Activated CD4-positive, CD25-positive, alpha-beta regulatory T cell treated with anti-CD3 and anti-CD28 coated beads, Interleukin-2, amount 50 U/mL, for 72 hours (primary cell): Measurements from ENCODE around the gene RITA1.
"Not testable (repeated sequence)": the region's sequence is repeated elsewhere in the genome, so short reads cannot be mapped to it uniquely, and the experiment has no call there.

ENCODE experiments used
- DNase-seq: peaks from one replicate; pipeline ENCODE4 v3.0.0; 2021

RITA1 gene, protein sequence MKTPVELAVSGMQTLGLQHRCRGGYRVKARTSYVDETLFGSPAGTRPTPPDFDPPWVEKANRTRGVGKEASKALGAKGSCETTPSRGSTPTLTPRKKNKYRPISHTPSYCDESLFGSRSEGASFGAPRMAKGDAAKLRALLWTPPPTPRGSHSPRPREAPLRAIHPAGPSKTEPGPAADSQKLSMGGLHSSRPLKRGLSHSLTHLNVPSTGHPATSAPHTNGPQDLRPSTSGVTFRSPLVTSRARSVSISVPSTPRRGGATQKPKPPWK

DNA sequence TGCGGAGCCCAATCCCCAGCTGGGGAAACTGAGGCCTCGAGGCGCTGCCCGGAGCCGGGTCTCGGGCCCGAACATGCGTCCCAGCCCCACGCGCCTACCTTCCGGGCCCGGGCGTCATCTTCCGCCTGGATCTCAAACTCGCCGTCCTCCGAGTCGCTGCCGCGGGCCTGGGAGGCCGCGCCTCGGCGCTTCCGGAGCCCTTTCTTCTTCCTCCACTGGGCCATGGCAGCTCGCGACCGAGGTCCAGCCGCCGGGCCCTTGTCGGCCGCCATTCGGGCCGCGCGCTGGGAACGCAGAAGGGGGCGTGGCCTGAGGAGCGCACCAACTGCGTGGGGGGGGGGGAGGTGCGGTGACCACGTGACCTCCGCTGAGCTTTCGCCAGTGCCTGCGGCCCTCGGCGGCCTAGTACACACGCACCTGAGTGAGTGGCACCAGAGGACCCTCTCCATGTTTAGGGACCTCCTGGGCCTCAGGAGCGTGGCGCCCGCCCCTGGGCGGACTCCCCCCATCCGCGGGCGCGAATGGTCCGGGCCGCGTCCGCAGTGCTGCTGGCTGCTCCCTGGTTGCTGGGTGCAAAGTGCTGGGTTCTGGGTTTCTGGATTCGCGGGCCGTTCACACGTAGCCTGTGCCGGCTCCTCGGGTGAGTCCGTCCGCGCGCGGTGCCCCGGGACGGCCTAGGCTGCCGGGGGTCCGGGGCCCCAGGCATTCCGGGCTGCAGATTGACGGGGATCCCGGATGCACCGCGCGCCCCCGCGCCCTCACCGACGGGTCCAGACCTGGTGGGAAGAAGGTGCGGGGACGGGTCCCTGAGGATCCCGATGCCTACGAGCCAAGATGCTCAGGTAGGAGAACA lies at the start of gene RITA1, which contains the start of gene DDX54:
TSS of gene RITA1 (plus strand) at position 542 of the 853 bp plus-strand sequence. CDS start 1,026 bp downstream, outside the sequence.
TSS of gene DDX54 (minus strand) at position 299 of the 853 bp plus-strand sequence. CDS start at position 272, 27 bp downstream.
- peak; percentile 84 for DNase-seq

- peak; percentile 68 for DNase-seq
Measured at GRCh38 chr12:113136128-113136989, 49.2 kb upstream of the RITA1 start.

- no peak for DNase-seq
Measured at GRCh38 chr12:113136990-113137511, 48.5 kb upstream of the RITA1 start.

DNA sequence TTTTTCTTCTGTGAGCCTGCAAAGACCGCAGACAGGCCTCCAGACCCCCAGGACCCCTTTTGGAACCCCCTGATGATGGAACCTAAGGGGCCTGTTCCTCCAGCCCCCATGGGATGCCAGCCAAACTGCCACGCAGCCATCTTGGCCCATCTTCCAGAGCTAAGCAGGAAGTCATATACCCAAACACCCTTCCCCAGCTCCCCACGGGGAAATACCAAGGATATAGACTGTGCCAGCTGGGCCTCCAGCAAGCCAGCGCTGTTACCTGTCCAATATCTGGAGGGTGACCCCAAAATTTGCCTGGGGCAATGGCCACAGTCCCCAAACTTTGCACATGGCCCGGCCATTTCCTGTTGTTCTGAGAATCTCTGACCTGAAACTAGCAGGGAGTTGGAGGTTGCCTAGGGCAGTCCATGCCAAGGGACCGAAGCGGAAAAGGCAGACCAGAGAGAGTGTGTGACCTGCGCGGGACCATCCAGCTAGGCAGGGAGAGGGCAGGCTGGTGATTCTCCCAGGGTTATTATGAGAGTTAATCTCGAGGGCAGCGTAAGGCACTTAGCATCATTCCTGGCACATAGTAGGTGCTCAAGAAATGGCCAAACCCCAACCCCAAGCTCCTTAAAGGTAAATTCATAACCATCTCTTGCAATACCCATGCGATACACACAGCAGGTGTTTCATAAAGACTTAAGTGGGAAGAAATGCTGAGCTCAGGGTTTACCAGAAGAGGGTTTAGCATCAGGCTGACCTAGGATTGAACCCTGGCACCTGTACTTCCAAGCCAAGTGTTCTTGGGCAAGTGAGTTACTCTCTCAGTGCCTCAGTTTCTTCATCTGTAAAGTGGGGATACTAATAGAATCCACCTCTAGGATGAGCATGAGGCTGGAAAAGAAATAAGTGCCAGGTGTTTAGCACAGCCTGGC lies 47.4 kb upstream of the RITA1 start:
- no peak for DNase-seq

GRCh38 chr12:113138826-113139225 lies 46.7 kb upstream of the RITA1 start:
- DNase-seq, result no peak

DNA sequence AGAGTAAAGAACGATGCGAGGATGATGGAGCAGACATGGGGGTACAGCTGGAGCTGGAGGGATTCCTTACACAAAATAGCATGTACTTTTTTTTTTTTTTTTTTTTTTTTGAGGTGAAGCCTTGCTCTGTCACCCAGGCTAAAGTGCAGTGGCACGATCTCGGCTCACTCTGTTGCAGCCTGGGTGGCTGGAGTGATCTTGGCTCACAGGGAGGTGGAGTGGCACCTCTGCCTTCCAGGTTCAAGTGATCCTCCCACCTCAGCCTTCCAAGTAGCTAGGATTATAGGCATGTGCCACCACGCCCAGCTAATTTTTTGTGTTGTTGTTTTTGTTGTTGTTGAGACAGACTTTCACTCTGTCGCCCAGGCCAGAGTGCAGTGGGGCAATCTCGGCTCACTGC lies 44.8 kb upstream of the RITA1 start:
- no peak for DNase-seq

DNA sequence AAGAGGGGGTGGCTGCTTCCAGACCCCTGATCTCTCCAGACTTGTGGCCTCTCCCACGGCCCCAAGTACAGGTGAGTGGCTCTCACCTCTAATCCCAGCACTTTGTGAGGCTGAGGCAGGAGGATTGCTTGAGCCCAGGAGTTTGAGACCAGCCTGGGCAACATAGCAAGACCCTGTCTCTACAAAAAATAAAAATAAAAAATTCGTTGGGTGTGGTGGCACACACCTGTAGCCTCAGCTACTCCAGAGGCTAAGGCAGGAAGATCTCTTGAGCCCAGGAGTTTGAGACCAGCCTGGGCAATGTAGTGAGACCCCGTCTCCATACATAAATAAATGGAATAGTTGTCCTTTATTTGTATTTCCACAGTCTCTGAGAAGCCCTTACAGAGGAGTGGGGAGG lies 43.8 kb upstream of the RITA1 start:
- DNase-seq, result not testable (repeated sequence)

GRCh38 chr12:113142173-113142885 lies 43.2 kb upstream of the RITA1 start:
- no peak for DNase-seq

GRCh38 chr12:113142886-113143332 lies 42.6 kb upstream of the RITA1 start:
- DNase-seq, result no peak

GRCh38 chr12:113143959-113144358 lies 41.6 kb upstream of the RITA1 start:
- DNase-seq, result no peak

DNA sequence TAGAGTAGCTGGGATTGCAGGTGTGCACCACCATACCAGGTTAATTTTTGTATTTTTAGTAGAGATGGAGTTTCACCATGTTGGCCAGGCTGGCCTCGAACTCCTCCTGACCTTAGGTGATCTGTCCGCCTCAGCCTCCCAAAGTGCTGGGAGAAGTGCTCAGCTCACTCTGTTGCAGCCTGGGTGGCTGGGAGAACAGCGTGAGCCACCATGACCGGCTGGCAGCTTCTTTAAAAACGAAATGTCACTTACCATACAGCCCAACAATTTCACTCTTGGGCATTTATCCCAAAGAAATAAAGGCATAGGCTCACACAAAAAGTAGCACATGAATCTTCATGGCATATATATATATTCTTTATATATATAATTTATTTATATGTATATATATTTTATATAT lies 40.7 kb upstream of the RITA1 start:
- DNase-seq, result no peak

- DNase-seq, result no peak
Measured at GRCh38 chr12:113145720-113146551, 39.6 kb upstream of the RITA1 start.

DNA sequence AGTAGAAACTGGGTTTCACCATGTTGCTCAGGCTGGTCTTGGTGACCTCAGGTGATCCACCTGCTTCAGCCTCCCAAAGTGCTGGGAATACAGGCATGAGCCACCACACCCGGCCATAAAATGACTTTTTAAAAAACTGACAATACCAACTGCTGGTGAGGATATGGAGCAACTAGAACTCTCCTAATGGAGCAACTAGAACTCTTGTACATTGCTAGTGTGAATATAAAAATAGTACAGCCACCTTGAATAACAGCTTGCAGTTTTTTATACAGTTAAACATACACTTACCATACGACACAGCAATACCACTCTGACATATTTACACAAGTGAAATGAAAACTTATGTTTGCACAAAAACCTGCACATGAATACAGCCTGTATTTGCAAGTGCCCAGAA lies 38.5 kb upstream of the RITA1 start:
- DNase-seq, result no peak

DNA sequence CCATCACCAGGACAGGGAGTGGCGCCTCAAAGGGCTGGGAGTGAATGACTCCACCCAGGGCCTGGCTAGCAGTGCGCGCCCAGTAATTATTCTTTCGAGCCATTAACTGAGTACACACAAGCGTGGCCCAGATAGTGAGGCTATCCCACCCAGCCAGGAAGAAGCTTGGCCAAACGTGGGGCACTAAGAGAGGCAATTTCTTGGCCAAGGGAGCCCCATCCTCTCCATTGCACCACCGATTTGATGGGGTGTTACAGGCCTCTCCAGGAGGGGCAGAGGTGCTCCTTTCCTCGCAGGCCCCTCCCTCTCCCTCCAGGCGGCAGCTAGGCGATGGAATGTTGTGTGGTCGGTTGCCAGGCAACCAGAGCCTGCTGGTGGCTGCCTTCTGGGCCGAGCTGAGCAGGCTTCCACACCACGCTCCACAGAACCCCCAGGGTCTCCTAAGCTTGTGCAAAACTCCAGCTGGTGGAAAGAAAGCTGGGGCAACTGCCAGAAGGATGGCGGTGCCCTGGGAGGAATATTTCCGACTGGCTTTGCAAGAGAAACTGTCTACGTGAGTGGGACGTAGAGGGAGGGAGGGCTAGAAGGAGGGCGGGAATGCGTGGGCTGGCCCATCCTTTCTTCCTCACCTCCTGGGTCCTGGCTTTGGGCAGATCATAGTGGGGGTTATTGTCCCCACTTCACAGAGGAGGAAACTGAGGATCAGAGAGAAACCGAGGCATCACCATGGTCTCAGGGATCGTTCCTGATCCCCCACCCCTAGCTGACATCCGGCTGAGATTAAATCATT lies 36.0 kb upstream of the RITA1 start, which contains the start of gene CFAP73:
TSS of gene CFAP73 (plus strand) at position 364 of the 790 bp plus-strand sequence. CDS start at position 498, 134 bp downstream.
- no peak for DNase-seq

DNA sequence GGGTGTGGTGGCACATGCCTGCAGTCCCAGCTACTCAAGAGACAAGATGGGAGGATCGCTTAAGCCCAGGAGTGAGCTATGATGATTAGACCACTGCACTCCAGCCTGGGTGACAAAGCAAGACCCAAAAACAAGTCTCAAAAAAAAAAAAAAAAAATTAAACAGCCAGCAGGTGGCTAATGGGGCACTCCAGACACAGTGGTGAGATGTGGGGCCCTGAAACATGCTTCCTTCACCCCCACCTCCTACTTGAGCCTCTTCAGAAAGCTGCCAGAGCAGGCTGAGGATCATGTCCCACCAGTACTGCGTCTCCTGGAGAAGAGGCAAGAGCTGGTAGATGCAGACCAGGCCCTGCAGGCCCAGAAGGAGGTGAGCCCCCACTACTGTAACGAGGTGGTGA lies 33.9 kb upstream of the RITA1 start:
- no peak for DNase-seq

- no peak for DNase-seq
Measured at GRCh38 chr12:113152196-113152834, 33.2 kb upstream of the RITA1 start.

DNA sequence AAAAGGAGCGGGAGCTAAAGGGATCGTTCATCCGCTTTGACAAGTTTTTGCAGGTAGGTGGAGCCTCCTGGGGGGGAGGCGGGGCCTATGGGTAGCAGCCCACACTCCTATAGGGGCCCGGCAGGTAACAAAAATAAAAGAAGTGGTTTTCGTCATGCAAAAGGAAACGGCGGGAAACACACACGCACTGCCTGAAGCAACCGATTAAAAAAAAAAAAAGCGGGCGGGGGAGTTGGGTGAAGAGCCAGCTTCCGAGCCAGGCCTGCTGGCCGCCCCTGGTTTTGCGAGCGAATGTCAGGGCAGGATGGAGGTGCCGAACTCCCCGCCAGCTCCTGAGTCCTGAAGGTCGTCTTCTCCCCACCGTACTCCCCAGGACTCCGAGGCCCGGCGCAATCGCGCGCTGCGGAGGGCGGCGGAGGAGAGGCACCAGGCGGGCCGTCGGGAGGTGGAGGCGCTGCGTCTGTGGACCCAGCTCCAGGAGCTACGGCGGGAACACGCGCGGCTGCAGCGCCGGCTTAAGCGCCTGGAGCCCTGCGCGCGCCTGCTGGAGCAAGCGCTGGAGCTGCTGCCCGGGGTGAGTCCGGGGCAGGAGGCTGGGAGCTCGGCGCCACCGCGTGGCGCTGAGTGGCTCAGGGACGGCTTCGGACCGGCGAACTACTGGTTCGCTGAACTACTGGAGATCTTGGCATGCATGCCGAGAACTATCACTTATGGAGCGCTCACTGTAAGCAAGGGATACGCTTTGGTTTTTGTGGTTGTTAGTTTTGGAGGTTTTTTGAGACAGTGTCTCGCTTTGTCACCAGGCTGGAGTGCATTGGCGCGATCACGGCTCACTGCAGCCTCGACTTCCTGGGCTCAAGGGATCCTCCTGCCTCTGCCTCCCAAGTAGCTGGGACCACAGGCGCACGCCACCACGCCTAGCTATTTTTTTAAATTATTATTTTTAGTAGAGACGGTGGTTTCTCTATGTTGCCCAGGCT lies 32.4 kb upstream of the RITA1 start:
- peak; percentile 58 for DNase-seq
